Cardiac muscle cell (in vitro differentiated cells and primary cell): ENCODE data around the gene DDX54. TPM values are rescaled to one million over a fixed set of nuclear protein-coding genes. Genes with fewer than 3 reads are reported as not detected.

Experiments used
- DNase-seq, 2 donors: peaks; one replicate each; pipeline versions ENCODE4 v3.0.0 to v3.0.0-alpha.2; 2010 to 2017; ENCODE audit warnings: low read depth in 1 of 2, low spot score in 1 of 2
- H3K27ac ChIP-seq: fragments of 200-600 bp; sonication (generic); 2 replicates; pipeline ENCODE4 v1.5.1; 2016
- H3K27me3 ChIP-seq: fragments of 200-600 bp; sonication (generic); 2 replicates; pipeline ENCODE4 v1.6.0; 2016; ENCODE audit warnings: control low read depth
- H3K36me3 ChIP-seq: fragments of 200-600 bp; sonication (generic); 2 replicates; pipeline ENCODE4 v1.5.1; 2016; ENCODE audit warnings: control low read depth
- H3K4me1 ChIP-seq: fragments of 200-600 bp; sonication (generic); 2 replicates; pipeline ENCODE4 v1.8.1; 2017; ENCODE audit warnings: low read depth, mild to moderate bottlenecking, mixed run types
- H3K4me3 ChIP-seq: fragments of 200-600 bp; sonication (generic); 2 replicates; pipeline ENCODE4 v1.5.1; 2016; ENCODE audit warnings: mild to moderate bottlenecking
- H3K9me3 ChIP-seq: fragments of 200-600 bp; sonication (generic); 2 replicates; pipeline ENCODE4 v1.5.1; 2017; ENCODE audit warnings: low read depth, mild to moderate bottlenecking, control low read depth
- CTCF ChIP-seq: IDR thresholded peaks from 2 replicates; pipeline ENCODE4 v1.5.1; 2012; ENCODE audit warnings: low read depth, mild to moderate bottlenecking, low read length
- polyA plus RNA-seq: library from polyadenylated mRNA; unstranded; fragments of >200 nt; fragmentation: Nextera tagmentation; extraction: Ambion mirVana; gene quantifications from 2 replicates; pipeline ENCODE4 v1.2.1, GENCODE V29; 2016
- total RNA-seq: library from RNA; depleted of rRNA; stranded (reverse); fragments of >200 nt; gene quantifications from 2 replicates; pipeline ENCODE4 v1.2.3, GENCODE V29; 2016

DDX54 gene
- total and polyA plus RNA-seq, 2 experiments from 2014 or later, result 49.2 to 148 TPM

GRCh38 chr12:113164014-113164413 is 21.3 kb downstream of the DDX54 start:
- Histone ChIP-seq H3K27ac (no peak overlapping the region), H3K4me3 (no peak overlapping the region), H3K4me1 (peaks cover 14% of the 10 kb centered on the region), H3K36me3 (peaks cover 10% of the 10 kb centered on the region), H3K27me3 (no peaks in the 10 kb centered on the region), H3K9me3 (no peaks in the 10 kb centered on the region)
- no peak for DNase-seq
- no peak for TF ChIP-seq CTCF

DNA sequence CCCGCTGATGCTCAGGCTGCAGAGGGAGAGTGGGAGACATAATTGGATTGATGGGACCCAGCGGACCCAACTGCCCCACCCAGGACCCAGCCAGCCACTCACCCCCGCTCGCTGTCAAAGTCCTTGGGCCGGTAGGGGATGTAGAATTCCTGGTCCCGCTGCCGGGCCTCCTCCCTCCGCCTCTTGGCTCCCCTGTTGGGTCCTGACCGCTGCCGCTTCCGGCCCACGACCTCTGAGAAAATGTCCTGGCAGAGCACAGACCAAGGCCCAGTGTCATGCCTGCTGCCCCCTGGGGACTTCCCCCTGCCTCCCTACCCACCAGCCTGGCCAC is 22.3 kb downstream of the DDX54 start:
- H3K27me3 ChIP-seq, result no peaks in the 10 kb centered on the region
- DNase-seq, result no peak
- H3K27ac ChIP-seq, result no peak overlapping the region
- no peaks in the 10 kb centered on the region for H3K9me3 ChIP-seq
- H3K4me1 ChIP-seq, result peaks cover 14% of the 10 kb centered on the region
- TF ChIP-seq CTCF, result no peak
- peaks cover 7% of the 10 kb centered on the region for H3K36me3 ChIP-seq
- H3K4me3 ChIP-seq, result no peak overlapping the region

GRCh38 chr12:113162102-113163029 is 22.9 kb downstream of the DDX54 start:
- TF ChIP-seq CTCF, result no peak
- peaks cover 7% of the 10 kb centered on the region for H3K36me3 ChIP-seq
- H3K4me3 ChIP-seq, result no peak overlapping the region
- H3K27me3 ChIP-seq, result no peaks in the 10 kb centered on the region
- peaks cover 14% of the 10 kb centered on the region for H3K4me1 ChIP-seq
- H3K9me3 ChIP-seq, result no peaks in the 10 kb centered on the region
- peak; percentile 56 to 80 for DNase-seq
- peak overlapping the region; percentile 51 for H3K27ac ChIP-seq

GRCh38 chr12:113161415-113162016 is 23.8 kb downstream of the DDX54 start:
- DNase-seq, result peak in 1 of 2 donors; percentile 58
- peaks cover 7% of the 10 kb centered on the region for H3K36me3 ChIP-seq
- H3K4me1 ChIP-seq, result peaks cover 14% of the 10 kb centered on the region
- TF ChIP-seq CTCF, result no peak
- H3K4me3 ChIP-seq, result no peak overlapping the region
- H3K27me3 ChIP-seq, result peaks cover 4% of the 10 kb centered on the region
- H3K9me3 ChIP-seq, result no peaks in the 10 kb centered on the region
- H3K27ac ChIP-seq, result peak overlapping the region; percentile 51

- Histone ChIP-seq H3K4me3 (no peak overlapping the region), H3K36me3 (peaks cover 7% of the 10 kb centered on the region), H3K4me1 (peaks cover 14% of the 10 kb centered on the region), H3K9me3 (no peaks in the 10 kb centered on the region), H3K27me3 (peaks cover 20% of the 10 kb centered on the region), H3K27ac (no peak overlapping the region)
- TF ChIP-seq CTCF, result no peak
- no peak for DNase-seq
Measured at GRCh38 chr12:113159937-113160336, 25.3 kb downstream of the DDX54 start.
